Brain microvascular endothelial cell (primary cell): ENCODE results near the gene PLAGL1.
"Not testable (repeated sequence)": the region's sequence is repeated elsewhere in the genome, so short reads cannot be mapped to it uniquely, and the experiment has no call there.

ENCODE experiments used
- DNase-seq: peaks from one replicate; pipeline ENCODE4 v3.0.0-alpha.2; 2020
- H3K27ac ChIP-seq: fragments of 250-450 bp; sonication (Bioruptor Pico); 2 replicates; pipeline ENCODE4 v1.5.1; 2020; ENCODE audit warnings: mild to moderate bottlenecking, moderate library complexity
- H3K27me3 ChIP-seq: fragments of 250-450 bp; sonication (Bioruptor Pico); replicated peaks from 2 replicates; pipeline ENCODE4 v1.5.1; 2020; ENCODE audit warnings: mild to moderate bottlenecking
- H3K36me3 ChIP-seq: fragments of 250-450 bp; sonication (Bioruptor Pico); replicated peaks from 2 replicates; pipeline ENCODE4 v1.5.1; 2020; ENCODE audit warnings: mild to moderate bottlenecking
- H3K4me3 ChIP-seq: 2 replicates; pipeline ENCODE4 v1.5.1; 2011; ENCODE audit warnings: low read depth, mild to moderate bottlenecking, control low read depth, low read length, moderate library complexity
- CTCF ChIP-seq: IDR thresholded peaks from 2 replicates; pipeline ENCODE4 v1.5.1; 2011; ENCODE audit warnings: low read depth, mild to moderate bottlenecking, moderate library complexity, low read length, control low read depth, inconsistent platforms; ENCODE audit errors: missing control alignments
- in situ Hi-C: cut with HindIII; loops from 2 replicates; pipeline ENCODE4 v1.10.0; 2017; ENCODE audit warnings: low sequenced_read_pairs, low pct_ligation_motif_present

Gene PLAGL1

GRCh38 chr6:144047688-144048087 lies 39.6 kb upstream of the PLAGL1 start:
- Histone ChIP-seq H3K27ac (no peak overlapping the region), H3K4me3 (no peak overlapping the region), H3K36me3 (no peaks in the 10 kb centered on the region), H3K27me3 (no peaks in the 10 kb centered on the region)
- TF ChIP-seq CTCF = no peak
- in situ Hi-C loops = no loop called here
- no peak for DNase-seq

- H3K4me3 ChIP-seq, in situ Hi-C loops, H3K27ac ChIP-seq, H3K27me3 ChIP-seq, DNase-seq, H3K36me3 ChIP-seq: not testable (repeated sequence)
Measured at GRCh38 chr6:144046672-144047071, 38.6 kb upstream of the PLAGL1 start.

- H3K27ac ChIP-seq, H3K27me3 ChIP-seq, H3K36me3 ChIP-seq, H3K4me3 ChIP-seq, in situ Hi-C loops, DNase-seq: not testable (repeated sequence)
Measured at GRCh38 chr6:144044989-144045388, 36.9 kb upstream of the PLAGL1 start.

GRCh38 chr6:144036835-144037195 lies 28.8 kb upstream of the PLAGL1 start:
- no peak overlapping the region for H3K27ac ChIP-seq
- in situ Hi-C loops = no loop called here
- no peak for DNase-seq
- H3K27me3 ChIP-seq = no peaks in the 10 kb centered on the region
- H3K36me3 ChIP-seq = no peaks in the 10 kb centered on the region
- no peak overlapping the region for H3K4me3 ChIP-seq
- TF ChIP-seq CTCF = no peak

GRCh38 chr6:144036064-144036834 lies 28.2 kb upstream of the PLAGL1 start:
- peak overlapping the region; percentile 3 for H3K4me3 ChIP-seq
- no peaks in the 10 kb centered on the region for H3K27me3 ChIP-seq
- H3K36me3 ChIP-seq = no peaks in the 10 kb centered on the region
- no peak for TF ChIP-seq CTCF
- in situ Hi-C loops = no loop called here
- no peak overlapping the region for H3K27ac ChIP-seq
- no peak for DNase-seq

GRCh38 chr6:144035416-144035815 lies 27.4 kb upstream of the PLAGL1 start:
- no peak overlapping the region for H3K4me3 ChIP-seq
- no peak overlapping the region for H3K27ac ChIP-seq
- DNase-seq = no peak
- no peak for TF ChIP-seq CTCF
- no peaks in the 10 kb centered on the region for H3K27me3 ChIP-seq
- in situ Hi-C loops = no loop called here
- no peaks in the 10 kb centered on the region for H3K36me3 ChIP-seq
